HCT116 (cell line): Measurements from ENCODE around the gene PIP5KL1. TPM values are rescaled to one million over a fixed set of nuclear protein-coding genes. Genes with fewer than 3 reads are reported as not detected.

ENCODE experiments used
- ATAC-seq: fragments of 200-7000 bp; cut with Tn5 transposase; 2 replicates; pipeline ENCODE4 v1.9.1; 2020; ENCODE audit warnings: mild to moderate bottlenecking, moderate library complexity
- BruUV-seq: library from RNA; stranded (reverse); fragments of 400-500 nt; replicated peaks from 2 replicates; lab custom pipeline; 2021; lab: Mats Ljungman, UMichigan
- CTCF ChIA-PET: fragments of 300-600 bp; sonication (Branson Sonifier 250); formaldehyde crosslinking; loops from one replicate; lab custom pipeline; 2021; ENCODE audit warnings: antibody characterized with exemption; lab: Charles Lee
- POLR2A ChIA-PET: fragments of 300-600, 350-600 bp; sonication (Branson Sonifier 250); formaldehyde crosslinking; loops from one replicate; lab custom pipeline; 2021; ENCODE audit warnings: antibody characterized with exemption; lab: Charles Lee
- RAD21 ChIA-PET, 2 experiments: fragments of 300-600 bp; sonication (Branson Sonifier 250); formaldehyde crosslinking; loops; one replicate each; lab custom pipeline; 2023; ENCODE audit warnings: low total read pairs in 2 of 2; ENCODE audit not compliant: uncharacterized antibody in 2 of 2, unreplicated experiment in 2 of 2, low non-redundant PET in 1 of 2; lab: Charles Lee
- DNase-seq: peaks from one replicate; pipeline ENCODE4 v3.0.0-alpha.2; 2010; ENCODE audit warnings: low read depth, low spot score
- H2AFZ ChIP-seq: fragments of 200-600 bp; shearing (Covaris generic), sonication (generic); 2 replicates; pipeline ENCODE4 v1.6.1; 2017; ENCODE audit warnings: low read depth, mixed run types, mixed read lengths, antibody characterized with exemption, low read length; ENCODE audit not compliant: poor library complexity, severe bottlenecking
- H3K27ac ChIP-seq: 2 replicates; pipeline ENCODE4 v1.5.1; 2012; ENCODE audit warnings: low read depth, low read length
- H3K27me3 ChIP-seq: fragments of 200-600 bp; sonication (generic); 2 replicates; pipeline ENCODE4 v1.6.1; 2016; ENCODE audit warnings: mixed run types, low read length, mixed read lengths; ENCODE audit not compliant: insufficient read depth
- H3K36me3 ChIP-seq, 2 experiments: fragments of 200-500 bp in 1 of 2; fragments of 200-600 bp in 1 of 2; sonication (Bioruptor generic) in 1 of 2; sonication (generic) in 1 of 2; 2 replicates each; pipeline versions ENCODE4 v1.5.1 to v1.6.1; 2014 to 2016; ENCODE audit warnings: low read length in 2 of 2, inconsistent platforms in 1 of 2, mixed read lengths in 1 of 2, mixed run types in 1 of 2; ENCODE audit not compliant: insufficient read depth in 2 of 2, control insufficient read depth in 1 of 2
- H3K4me1 ChIP-seq, 2 experiments: fragments of 200-600 bp in 1 of 2; sonication (generic) in 1 of 2; 2 replicates each; pipeline versions ENCODE4 v1.5.1 to v1.6.1; 2012 to 2017; ENCODE audit warnings: low read length in 2 of 2, inconsistent platforms in 1 of 2, mild to moderate bottlenecking in 1 of 2, mixed read lengths in 1 of 2, mixed run types in 1 of 2, moderate library complexity in 1 of 2; ENCODE audit not compliant: insufficient read depth in 2 of 2, control insufficient read depth in 1 of 2
- H3K4me2 ChIP-seq: fragments of 200-600 bp; sonication (generic); 2 replicates; pipeline ENCODE4 v1.6.1; 2017; ENCODE audit warnings: mixed run types, low read length, mixed read lengths
- H3K4me3 ChIP-seq, 2 experiments: fragments of 200-600 bp in 1 of 2; sonication (generic) in 1 of 2; replicated peaks in 1 of 2; 2 replicates each; pipeline ENCODE4 v1.5.1; 2011 to 2016; ENCODE audit warnings: low read length in 2 of 2, control low read depth in 1 of 2, low read depth in 1 of 2, mild to moderate bottlenecking in 1 of 2, mixed read lengths in 1 of 2, mixed run types in 1 of 2
- H3K79me2 ChIP-seq: fragments of 200-600 bp; sonication (generic); 2 replicates; pipeline ENCODE4 v1.6.1; 2017; ENCODE audit warnings: mild to moderate bottlenecking, mixed run types, low read length, moderate library complexity, mixed read lengths; ENCODE audit not compliant: insufficient read depth
- H3K9ac ChIP-seq: fragments of 200-600 bp; sonication (generic); 2 replicates; pipeline ENCODE4 v1.6.1; 2016; ENCODE audit warnings: low read length, mixed read lengths
- H3K9me2 ChIP-seq: fragments of 200-600 bp; sonication (generic), shearing (Covaris generic); 2 replicates; pipeline ENCODE4 v1.6.1; 2017; ENCODE audit warnings: mixed run types, mild to moderate bottlenecking, moderate library complexity; ENCODE audit not compliant: insufficient read depth
- H3K9me3 ChIP-seq, 2 experiments: fragments of 200-500 bp in 1 of 2; fragments of 200-600 bp in 1 of 2; sonication (Bioruptor generic) in 1 of 2; sonication (generic) in 1 of 2; 2 replicates each; pipeline ENCODE4 v1.6.1; 2014 to 2017; ENCODE audit warnings: low read length in 2 of 2, mixed read lengths in 2 of 2, inconsistent platforms in 1 of 2, low read depth in 1 of 2, mild to moderate bottlenecking in 1 of 2, mixed run types in 1 of 2, moderate library complexity in 1 of 2; ENCODE audit not compliant: control insufficient read depth in 1 of 2, insufficient read depth in 1 of 2
- H4K20me1 ChIP-seq: fragments of 200-600 bp; sonication (generic), shearing (Covaris generic); 2 replicates; pipeline ENCODE4 v1.6.1; 2017; ENCODE audit warnings: mixed run types, mild to moderate bottlenecking, moderate library complexity; ENCODE audit not compliant: insufficient read depth
- EGR1 ChIP-seq: IDR thresholded peaks from 2 replicates; pipeline ENCODE4 v1.6.1; 2012; ENCODE audit warnings: low read depth
- ELF1 ChIP-seq: IDR thresholded peaks from 2 replicates; pipeline ENCODE4 v1.6.1; 2012; ENCODE audit warnings: low read depth, borderline replicate concordance
- EZH2phosphoT487 ChIP-seq: fragments of 200-600 bp; IDR thresholded peaks from 2 replicates; pipeline ENCODE4 v1.6.1; 2018; ENCODE audit warnings: antibody characterized with exemption, borderline replicate concordance
- FOSL1 ChIP-seq: IDR thresholded peaks from 2 replicates; pipeline ENCODE4 v1.6.1; 2012; ENCODE audit warnings: low read depth
- JUND ChIP-seq: IDR thresholded peaks from 2 replicates; pipeline ENCODE4 v1.6.1; 2012
- POLR2A ChIP-seq: IDR thresholded peaks from 2 replicates; pipeline ENCODE4 v1.7.0; 2011; ENCODE audit warnings: borderline replicate concordance; ENCODE audit not compliant: insufficient read depth, insufficient read length; ENCODE audit errors: extremely low read depth
- POLR2AphosphoS5 ChIP-seq: IDR thresholded peaks from 2 replicates; pipeline ENCODE4 v1.6.1; 2011; ENCODE audit warnings: mild to moderate bottlenecking, low read depth, low read length, moderate library complexity
- RAD21 ChIP-seq: IDR thresholded peaks from 2 replicates; pipeline ENCODE4 v1.6.1; 2012; ENCODE audit warnings: low read depth, mild to moderate bottlenecking
- REST ChIP-seq: IDR thresholded peaks from 2 replicates; pipeline ENCODE4 v1.6.1; 2012; ENCODE audit warnings: low read depth
- SIN3A ChIP-seq: IDR thresholded peaks from 2 replicates; pipeline ENCODE4 v1.6.1; 2012; ENCODE audit warnings: low read depth
- SRF ChIP-seq: IDR thresholded peaks from 2 replicates; pipeline ENCODE4 v1.6.1; 2012; ENCODE audit warnings: low read depth
- TCF7L2 ChIP-seq: IDR thresholded peaks from 2 replicates; pipeline ENCODE4 v1.7.0; 2011; ENCODE audit warnings: borderline replicate concordance, inconsistent platforms; ENCODE audit not compliant: insufficient read depth, insufficient read length; ENCODE audit errors: extremely low read depth
- ZBTB33 ChIP-seq: IDR thresholded peaks from 2 replicates; pipeline ENCODE4 v1.6.1; 2011; ENCODE audit warnings: mild to moderate bottlenecking, low read length, moderate library complexity; ENCODE audit not compliant: insufficient replicate concordance; ENCODE audit errors: extremely low read depth
- ZNF274 ChIP-seq: fragments of 200-500 bp; sonication (Bioruptor generic); IDR thresholded peaks from 2 replicates; pipeline ENCODE4 v1.6.1; 2014; ENCODE audit warnings: mild to moderate bottlenecking, low read depth, low read length, inconsistent platforms
- intact Hi-C: fragments of 100-400 bp; cut with micrococcal nuclease; formaldehyde crosslinking; loops from 2 replicates; pipeline ENCODE4 v1.10.0; 2022
- total RNA-seq: library from RNA; stranded (reverse); gene quantifications from one replicate; pipeline ENCODE4 v1.2.1, GENCODE V29; 2021; ENCODE audit not compliant: unreplicated experiment
- TF ChIP-seq, protein P1 (sequence below): IDR thresholded peaks from 2 replicates; pipeline ENCODE4 v1.6.1; 2012

PIP5KL1 gene
- total RNA-seq, 1 experiment from 2014 or later, result 37.6 TPM

- no peak for TF ChIP-seq ZBTB33
- no peak for TF ChIP-seq TCF7L2
- no peak for TF ChIP-seq POLR2A
- no peak for TF ChIP-seq RAD21
- no peak for TF ChIP-seq JUND
Measured at GRCh38 chr9:127935765-127936221, 5.2 kb upstream of the PIP5KL1 start (continued).

DNA sequence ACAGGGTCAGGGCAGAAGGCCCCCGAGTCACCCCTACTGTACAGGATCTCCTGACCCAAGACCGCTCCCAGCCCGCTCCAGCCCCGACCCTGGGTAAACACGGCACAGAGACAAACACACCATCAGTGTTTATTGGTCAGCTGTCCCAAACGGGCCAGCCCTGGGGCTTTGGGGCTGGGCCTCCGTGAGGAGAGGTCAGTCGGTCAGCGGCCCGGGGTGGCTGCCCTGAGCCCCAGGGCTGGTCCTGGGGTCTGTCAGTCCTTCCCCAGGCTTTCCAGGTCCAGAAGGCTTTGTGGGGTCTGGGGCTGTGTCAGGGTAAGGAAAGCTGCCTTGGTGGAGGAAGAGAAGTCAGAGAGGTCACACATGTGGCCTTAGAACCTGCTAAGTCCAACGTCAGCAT is 4.4 kb upstream of the PIP5KL1 start:
- ChIA-PET RAD21 (no interaction called here), POLR2A (interaction anchor here (0.6 kb wide), 1 partner anchor 42 kb away, joined by 3 read pairs; no protein-coding TSS in a partner anchor), CTCF (interaction anchor here (1.3 to 2.4 kb wide), 2 partner anchors 9 to 183 kb away, joined by 4 to 7 read pairs; no protein-coding TSS in a partner anchor)
- H3K9ac ChIP-seq, result no peak overlapping the region
- H3K9me3 ChIP-seq, result no peaks in the 10 kb centered on the region
- BruUV-seq, result no TSS peak
- H3K4me3 ChIP-seq, result no peak overlapping the region
- TF ChIP-seq SIN3A, result no peak
- no peak for TF ChIP-seq SRF
- no peak for TF ChIP-seq POLR2AphosphoS5
- TF ChIP-seq RAD21, result no peak
- no peak for TF ChIP-seq TCF7L2
- TF ChIP-seq REST, result no peak
- TF ChIP-seq EZH2phosphoT487, result no peak
- no peak for TF ChIP-seq EGR1
- no peak for TF ChIP-seq ZNF274
- TF ChIP-seq ELF1, result no peak
- TF ChIP-seq, protein P1, sequence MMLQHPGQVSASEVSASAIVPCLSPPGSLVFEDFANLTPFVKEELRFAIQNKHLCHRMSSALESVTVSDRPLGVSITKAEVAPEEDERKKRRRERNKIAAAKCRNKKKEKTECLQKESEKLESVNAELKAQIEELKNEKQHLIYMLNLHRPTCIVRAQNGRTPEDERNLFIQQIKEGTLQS, result no peak
- TF ChIP-seq FOSL1, result no peak
- no peak for TF ChIP-seq JUND
- H2AFZ ChIP-seq, result no peak overlapping the region
- H3K27ac ChIP-seq, result peak overlapping the region; percentile 44; the same call in 1 of the 2 replicates
- peak overlapping the region; percentile 91; the same call in 1 of the 2 replicates for H3K4me2 ChIP-seq
- intact Hi-C loops, result no loop called here
- no peaks in the 10 kb centered on the region for H4K20me1 ChIP-seq
- DNase-seq (no peak), ATAC-seq (no peak)
- H3K4me1 ChIP-seq, result peaks cover 39 to 67% of the 10 kb centered on the region in 2 experiments
- H3K36me3 ChIP-seq, result no peaks in the 10 kb centered on the region; a peak in 2 of 4 replicates
- peaks cover 37% of the 10 kb centered on the region for H3K79me2 ChIP-seq
- H3K27me3 ChIP-seq, result no peaks in the 10 kb centered on the region
- H3K9me2 ChIP-seq, result no peaks in the 10 kb centered on the region
